ENCODE measurements around the gene OTOP2.
"Not testable (repeated sequence)": the region's sequence is repeated elsewhere in the genome, so short reads cannot be mapped to it uniquely, and the experiment has no call there.

The OTOP2 gene

GRCh38 chr17:74903034-74903433 is 21.0 kb upstream of the OTOP2 start:
- no peaks in the 10 kb centered on the region for H3K4me1 ChIP-seq (ENCODE audit: insufficient read depth, low read length, poor library complexity, severe bottlenecking)
- H3K9ac ChIP-seq (ENCODE audit: low read depth, low read length, poor library complexity, severe bottlenecking): no peak overlapping the region
- H3K79me2 ChIP-seq (ENCODE audit: insufficient read depth, low read length): no peaks in the 10 kb centered on the region
- no peaks in the 10 kb centered on the region for H3K36me3 ChIP-seq (ENCODE audit: insufficient read depth, low read length)
- no peaks in the 10 kb centered on the region for H3F3A ChIP-seq (ENCODE audit: low read depth)
- no peaks in the 10 kb centered on the region for H3K9me3 ChIP-seq (ENCODE audit: insufficient read depth, low read depth, low read length)
- no peak overlapping the region for H3K4me2 ChIP-seq (ENCODE audit: low read depth, low read length, poor library complexity, severe bottlenecking)
- H3K9me2 ChIP-seq (replicated peaks; ENCODE audit: low read depth, low read length): no peaks in the 10 kb centered on the region
- TF ChIP-seq CTCF (conservative IDR thresholded peaks at IDR 0.05; ENCODE audit: low read length): no peak
- no peaks in the 10 kb centered on the region for H3K27me3 ChIP-seq (ENCODE audit: insufficient read depth, low read length, poor library complexity, severe bottlenecking)
- H2AFZ ChIP-seq (ENCODE audit: low read length): no peak overlapping the region
- no peaks in the 10 kb centered on the region for H4K20me1 ChIP-seq (ENCODE audit: insufficient read depth, low read length, poor library complexity, severe bottlenecking)
- no peak overlapping the region for H3K4me3 ChIP-seq (ENCODE audit: low read length, poor library complexity, severe bottlenecking)

GRCh38 chr17:74903671-74904070 is 20.4 kb upstream of the OTOP2 start:
- Histone ChIP-seq H3K36me3 (ENCODE audit: insufficient read depth, low read length) (no peaks in the 10 kb centered on the region), H3K9me2 (replicated peaks; ENCODE audit: low read depth, low read length) (no peaks in the 10 kb centered on the region), H4K20me1 (ENCODE audit: insufficient read depth, low read length, poor library complexity, severe bottlenecking) (no peaks in the 10 kb centered on the region), H3K9me3 (ENCODE audit: insufficient read depth, low read depth, low read length) (no peaks in the 10 kb centered on the region), H3K27me3 (ENCODE audit: insufficient read depth, low read length, poor library complexity, severe bottlenecking) (no peaks in the 10 kb centered on the region), H3K4me1 (ENCODE audit: insufficient read depth, low read length, poor library complexity, severe bottlenecking) (no peaks in the 10 kb centered on the region), H3K79me2 (ENCODE audit: insufficient read depth, low read length) (no peaks in the 10 kb centered on the region), H3K4me2 (ENCODE audit: low read depth, low read length, poor library complexity, severe bottlenecking) (no peak overlapping the region), H3F3A (ENCODE audit: low read depth) (no peaks in the 10 kb centered on the region), H2AFZ (ENCODE audit: low read length) (no peak overlapping the region), H3K9ac (ENCODE audit: low read depth, low read length, poor library complexity, severe bottlenecking) (no peak overlapping the region), H3K4me3 (ENCODE audit: low read length, poor library complexity, severe bottlenecking) (no peak overlapping the region)
- TF ChIP-seq CTCF (conservative IDR thresholded peaks at IDR 0.05; ENCODE audit: low read length) (no peak), EZH2phosphoT487 (IDR thresholded peaks at IDR 0.05; ENCODE audit: borderline replicate concordance) (no peak)

GRCh38 chr17:74904687-74905409 is 19.2 kb upstream of the OTOP2 start:
- Histone ChIP-seq H4K20me1 (ENCODE audit: insufficient read depth, low read length, poor library complexity, severe bottlenecking) (no peaks in the 10 kb centered on the region), H3K79me2 (ENCODE audit: insufficient read depth, low read length) (no peaks in the 10 kb centered on the region), H3K4me2 (ENCODE audit: low read depth, low read length, poor library complexity, severe bottlenecking) (no peak overlapping the region), H3F3A (ENCODE audit: low read depth) (no peaks in the 10 kb centered on the region), H3K4me3 (ENCODE audit: low read length, poor library complexity, severe bottlenecking) (no peak overlapping the region), H3K9ac (ENCODE audit: low read depth, low read length, poor library complexity, severe bottlenecking) (no peak overlapping the region), H3K9me3 (ENCODE audit: insufficient read depth, low read depth, low read length) (no peaks in the 10 kb centered on the region), H3K4me1 (ENCODE audit: insufficient read depth, low read length, poor library complexity, severe bottlenecking) (no peaks in the 10 kb centered on the region), H3K27me3 (ENCODE audit: insufficient read depth, low read length, poor library complexity, severe bottlenecking) (no peaks in the 10 kb centered on the region), H3K9me2 (replicated peaks; ENCODE audit: low read depth, low read length) (no peaks in the 10 kb centered on the region), H2AFZ (ENCODE audit: low read length) (no peak overlapping the region), H3K36me3 (ENCODE audit: insufficient read depth, low read length) (no peaks in the 10 kb centered on the region)
- no peak for TF ChIP-seq EZH2phosphoT487 (IDR thresholded peaks at IDR 0.05; ENCODE audit: borderline replicate concordance)
- TF ChIP-seq CTCF (conservative IDR thresholded peaks at IDR 0.05; ENCODE audit: low read length): no peak

GRCh38 chr17:74906214-74906793 is 17.8 kb upstream of the OTOP2 start:
- not testable (repeated sequence) for H3K27me3 ChIP-seq (ENCODE audit: insufficient read depth, low read length, poor library complexity, severe bottlenecking); H3K9ac ChIP-seq (ENCODE audit: low read depth, low read length, poor library complexity, severe bottlenecking); H3K4me3 ChIP-seq (ENCODE audit: low read length, poor library complexity, severe bottlenecking); H2AFZ ChIP-seq (ENCODE audit: low read length); H3K36me3 ChIP-seq (ENCODE audit: insufficient read depth, low read length); H3K79me2 ChIP-seq (ENCODE audit: insufficient read depth, low read length); H3K4me2 ChIP-seq (ENCODE audit: low read depth, low read length, poor library complexity, severe bottlenecking); H3K9me3 ChIP-seq (ENCODE audit: insufficient read depth, low read depth, low read length); H3K4me1 ChIP-seq (ENCODE audit: insufficient read depth, low read length, poor library complexity, severe bottlenecking); H3F3A ChIP-seq (ENCODE audit: low read depth); H4K20me1 ChIP-seq (ENCODE audit: insufficient read depth, low read length, poor library complexity, severe bottlenecking); H3K9me2 ChIP-seq (replicated peaks; ENCODE audit: low read depth, low read length)

Measured in Loucy (cell line).